H1 (cell line): ENCODE measurements around the gene PMF1. TPM values are rescaled to one million over a fixed set of nuclear protein-coding genes. Genes with fewer than 3 reads are reported as not detected.

Experiments
- CTCF ChIA-PET: fragments of 300-600 bp; sonication (Branson Sonifier 250); formaldehyde crosslinking; loops from one replicate; lab custom pipeline; 2021; ENCODE audit not compliant: partially characterized antibody; lab: Charles Lee
- POLR2A ChIA-PET: fragments of 300-600 bp; sonication (Branson Sonifier 250); formaldehyde crosslinking; loops from one replicate; lab custom pipeline; 2021; ENCODE audit warnings: inconsistent platforms; ENCODE audit not compliant: partially characterized antibody; lab: Charles Lee
- DNase-seq, 2 experiments: peaks; one replicate each; pipeline versions ENCODE4 v3.0.0 to v3.0.0-alpha.2; 2010 to 2022; ENCODE audit warnings: low spot score in 2 of 2, low read depth in 1 of 2, mixed read lengths in 1 of 2
- FAIRE-seq: peaks from 2 replicates; lab custom pipeline; 2011; peaks lifted over from hg19 to GRCh38; lab: Jason Lieb, UNC
- H2AFZ ChIP-seq: 2 replicates; pipeline ENCODE4 v1.8.1; 2012; ENCODE audit warnings: low read length, inconsistent platforms
- H2AK5ac ChIP-seq: 2 replicates; pipeline ENCODE4 v1.6.1; 2013; ENCODE audit warnings: low read depth, low read length
- H2BK120ac ChIP-seq: replicated peaks from 2 replicates; pipeline ENCODE3; 2013; ENCODE audit warnings: low read depth, low read length, inconsistent platforms
- H2BK12ac ChIP-seq: 2 replicates; pipeline ENCODE4 v1.6.1; 2013; ENCODE audit warnings: low read depth, low read length
- H2BK15ac ChIP-seq: 2 replicates; pipeline ENCODE4 v1.6.1; 2013; ENCODE audit warnings: low read length
- H2BK20ac ChIP-seq: 2 replicates; pipeline ENCODE4 v1.6.1; 2013; ENCODE audit warnings: low read length
- H2BK5ac ChIP-seq: 2 replicates; pipeline ENCODE4 v1.6.1; 2013; ENCODE audit warnings: low read depth, low read length
- H3K14ac ChIP-seq: 2 replicates; pipeline ENCODE4 v1.6.1; 2013; ENCODE audit warnings: inconsistent platforms; ENCODE audit not compliant: insufficient read length
- H3K18ac ChIP-seq: 2 replicates; pipeline ENCODE4 v1.6.1; 2013; ENCODE audit warnings: low read length; ENCODE audit errors: extremely low read depth
- H3K23ac ChIP-seq: 2 replicates; pipeline ENCODE4 v1.6.1; 2013; ENCODE audit warnings: inconsistent platforms; ENCODE audit not compliant: insufficient read length
- H3K23me2 ChIP-seq: 2 replicates; pipeline ENCODE4 v1.6.1; 2013; ENCODE audit warnings: low read depth, low read length
- H3K27ac ChIP-seq: 2 replicates; pipeline ENCODE4 v1.6.1; 2011; ENCODE audit warnings: low read depth, low read length, inconsistent platforms
- H3K27me3 ChIP-seq, 4 experiments: replicated peaks in 1 of 4; 1 replicate in 1 of 4; 2 replicates in 3 of 4; pipeline versions ENCODE4 v1.6.1 to v1.8.1; 2011 to 2013; ENCODE audit warnings: low read length in 3 of 4, mild to moderate bottlenecking in 3 of 4, inconsistent platforms in 2 of 4, mixed read lengths in 2 of 4, moderate library complexity in 1 of 4; ENCODE audit not compliant: control insufficient read depth in 3 of 4, insufficient read depth in 3 of 4; ENCODE audit errors: extremely low read depth in 1 of 4
- H3K36me3 ChIP-seq, 4 experiments: 2 replicates each; pipeline versions ENCODE4 v1.6.1 to v1.8.1; 2011 to 2013; ENCODE audit warnings: mild to moderate bottlenecking in 4 of 4, low read length in 3 of 4, moderate library complexity in 2 of 4, control low read depth in 1 of 4, inconsistent platforms in 1 of 4; ENCODE audit not compliant: insufficient read depth in 4 of 4, control insufficient read depth in 2 of 4
- H3K4ac ChIP-seq: replicated peaks from 2 replicates; pipeline ENCODE3; 2013; ENCODE audit warnings: low read length, low read depth, mixed read lengths, inconsistent platforms; ENCODE audit not compliant: insufficient read length
- H3K4me1 ChIP-seq, 4 experiments: replicated peaks in 1 of 4; 1 replicate in 1 of 4; 2 replicates in 3 of 4; pipeline versions ENCODE4 v1.6.1 to v1.8.1; 2011 to 2013; ENCODE audit warnings: low read length in 3 of 4, inconsistent platforms in 2 of 4, mixed read lengths in 1 of 4; ENCODE audit not compliant: insufficient read depth in 4 of 4, control insufficient read depth in 3 of 4
- H3K4me2 ChIP-seq, 2 experiments: 2 replicates each; pipeline versions ENCODE4 v1.6.1 to v1.8.1; 2011 to 2013; ENCODE audit warnings: low read depth in 2 of 2, low read length in 2 of 2, control low read depth in 1 of 2, inconsistent platforms in 1 of 2, mild to moderate bottlenecking in 1 of 2; ENCODE audit not compliant: insufficient read depth in 1 of 2
- H3K4me3 ChIP-seq, 4 experiments: fragments of 200-600, 300-600 bp in 1 of 4; sonication (generic), shearing (Covaris generic), sonication (Bioruptor Twin) in 1 of 4; 2 replicates each; pipeline versions ENCODE4 v1.5.1 to v1.8.1; 2011 to 2016; ENCODE audit warnings: low read length in 4 of 4, low read depth in 3 of 4, control low read depth in 2 of 4, inconsistent platforms in 2 of 4, mild to moderate bottlenecking in 2 of 4, mixed read lengths in 1 of 4, moderate library complexity in 1 of 4; ENCODE audit not compliant: insufficient read depth in 2 of 4; ENCODE audit errors: extremely low read depth in 1 of 4
- H3K56ac ChIP-seq: replicated peaks from 2 replicates; pipeline ENCODE3; 2013; ENCODE audit warnings: low read depth, mild to moderate bottlenecking, mixed read lengths, low read length, inconsistent platforms; ENCODE audit not compliant: insufficient read length
- H3K79me1 ChIP-seq: 2 replicates; pipeline ENCODE4 v1.6.1; 2013; ENCODE audit warnings: low read depth, low read length, control low read depth
- H3K79me2 ChIP-seq, 2 experiments: 2 replicates each; pipeline versions ENCODE4 v1.6.1 to v1.8.1; 2012 to 2013; ENCODE audit warnings: low read length in 2 of 2, mild to moderate bottlenecking in 2 of 2, inconsistent platforms in 1 of 2; ENCODE audit not compliant: insufficient read depth in 2 of 2, control insufficient read depth in 1 of 2
- H3K9ac ChIP-seq, 4 experiments: replicated peaks in 1 of 4; 1 replicate in 1 of 4; 2 replicates in 3 of 4; pipeline versions ENCODE4 v1.6.1 to v1.8.1; 2011 to 2013; ENCODE audit warnings: low read depth in 3 of 4, low read length in 3 of 4, control low read depth in 2 of 4, mild to moderate bottlenecking in 2 of 4, moderate library complexity in 2 of 4, inconsistent platforms in 1 of 4; ENCODE audit errors: extremely low read depth in 1 of 4
- H3K9me3 ChIP-seq, 2 experiments: 2 replicates each; pipeline versions ENCODE4 v1.6.1 to v1.8.1; 2012 to 2013; ENCODE audit warnings: mild to moderate bottlenecking in 2 of 2, moderate library complexity in 2 of 2, control low read depth in 1 of 2, inconsistent platforms in 1 of 2, low read depth in 1 of 2, low read length in 1 of 2, mixed read lengths in 1 of 2; ENCODE audit not compliant: insufficient read depth in 2 of 2
- H4K20me1 ChIP-seq, 2 experiments: replicated peaks in 1 of 2; 2 replicates each; pipeline versions ENCODE3 to v1.8.1; 2011 to 2013; ENCODE audit warnings: inconsistent platforms in 2 of 2, low read length in 2 of 2, mild to moderate bottlenecking in 1 of 2; ENCODE audit not compliant: insufficient read depth in 2 of 2, control insufficient read depth in 1 of 2
- H4K5ac ChIP-seq: 2 replicates; pipeline ENCODE4 v1.6.1; 2013; ENCODE audit warnings: low read length, low read depth, mixed read lengths, inconsistent platforms; ENCODE audit not compliant: insufficient read length
- H4K8ac ChIP-seq: 2 replicates; pipeline ENCODE4 v1.8.0; 2013; ENCODE audit warnings: mild to moderate bottlenecking, moderate library complexity, low read length, inconsistent platforms; ENCODE audit not compliant: insufficient read depth; ENCODE audit errors: extremely low read depth
- H4K91ac ChIP-seq: replicated peaks from 2 replicates; pipeline ENCODE3; 2013; ENCODE audit warnings: low read length, mixed read lengths, inconsistent platforms; ENCODE audit not compliant: insufficient read length
- BCL11A ChIP-seq, 2 experiments: IDR thresholded peaks; one replicate each; pipeline ENCODE4 v1.6.1; 2011; ENCODE audit warnings: low read depth in 2 of 2, low read length in 2 of 2, mild to moderate bottlenecking in 2 of 2
- BRCA1 ChIP-seq: IDR thresholded peaks from 2 replicates; pipeline ENCODE4 v1.6.1; 2012; ENCODE audit warnings: low read depth, low read length, improper control_type of control experiment
- CBX5 ChIP-seq: fragments of 300-800, 300-1000 bp; sonication (generic); IDR thresholded peaks from 2 replicates; pipeline ENCODE4 v1.7.1; 2016; ENCODE audit warnings: antibody characterized with exemption, low read length, low read depth
- CHD2 ChIP-seq: IDR thresholded peaks from 2 replicates; pipeline ENCODE4 v1.6.1; 2012; ENCODE audit warnings: low read length, improper control_type of control experiment
- CREB1 ChIP-seq: IDR thresholded peaks from 2 replicates; pipeline ENCODE4 v1.6.1; 2012; ENCODE audit warnings: inconsistent platforms
- HDAC2 ChIP-seq, 2 experiments: fragments of 300-600 bp in 1 of 2; sonication (generic) in 1 of 2; IDR thresholded peaks; 2 replicates each; pipeline ENCODE4 v1.6.1; 2011 to 2012; ENCODE audit warnings: low read depth in 2 of 2, low read length in 2 of 2, mild to moderate bottlenecking in 2 of 2, moderate library complexity in 2 of 2, borderline replicate concordance in 1 of 2, inconsistent platforms in 1 of 2
- KDM4A ChIP-seq: IDR thresholded peaks from one replicate; pipeline ENCODE4 v1.7.1; 2012; ENCODE audit warnings: low read depth, mild to moderate bottlenecking, moderate library complexity, low read length, inconsistent platforms; ENCODE audit not compliant: severe bottlenecking
- POLR2A ChIP-seq, 2 experiments: IDR thresholded peaks; 1 replicate in 1 of 2; 2 replicates in 1 of 2; pipeline ENCODE4 v1.6.1; 2011; ENCODE audit warnings: low read depth in 2 of 2, low read length in 2 of 2, mild to moderate bottlenecking in 2 of 2; ENCODE audit errors: control extremely low read depth in 1 of 2
- POLR2AphosphoS5 ChIP-seq: IDR thresholded peaks from 2 replicates; pipeline ENCODE4 v1.6.1; 2011; ENCODE audit warnings: low read depth, low read length
- SRF ChIP-seq: IDR thresholded peaks from 2 replicates; pipeline ENCODE4 v1.6.1; 2011; ENCODE audit warnings: mild to moderate bottlenecking, low read depth, low read length, moderate library complexity
- TCF12 ChIP-seq: IDR thresholded peaks from 2 replicates; pipeline ENCODE4 v1.6.1; 2011; ENCODE audit warnings: low read depth, mild to moderate bottlenecking, low read length
- ZNF274 ChIP-seq: IDR thresholded peaks from 2 replicates; pipeline ENCODE4 v1.7.0; 2012; ENCODE audit warnings: low read length, borderline replicate concordance; ENCODE audit errors: extremely low read depth
- WGBS, 2 experiments: shearing (Covaris generic) in 1 of 2; methylation state at CpG; one replicate each; pipeline versions ENCODE4 v1.1.6 to v1.1.7; 2013 to 2015; ENCODE audit warnings: low lambda C conversion rate in 2 of 2, mixed read lengths in 2 of 2, inconsistent platforms in 1 of 2, low coverage in 1 of 2, missing lambda C conversion rate in 1 of 2; ENCODE audit not compliant: insufficient replicate concordance in 2 of 2, insufficient coverage in 1 of 2, insufficient read length in 1 of 2; ENCODE audit errors: extremely low coverage in 1 of 2, missing lambda C conversion rate in 1 of 2; 5-methylcytosine and 5-hydroxymethylcytosine counted together
- polyA plus RNA-seq, 7 experiments: library from polyadenylated mRNA; depleted of rRNA in 3 of 7; stranded (reverse) in 5 of 7; unstranded in 2 of 7; fragments of >200 nt in 5 of 7; fragments of 200-250 nt in 2 of 7; gene quantifications; 1 replicate in 5 of 7; 2 replicates in 1 of 7; 4 replicates in 1 of 7; pipeline versions ENCODE4 v1.2.1 to v1.2.3, GENCODE V29; 2011 to 2013; ENCODE audit warnings: missing spikeins in 2 of 7, mixed read lengths in 2 of 7
- total RNA-seq: library from RNA; stranded (reverse); fragmentation: NEBNext Ultra II Directional; extraction: Animal tissue kit (Norgen Biotek cat#: 25700); gene quantifications from 2 replicates; pipeline ENCODE4 v1.2.1, GENCODE V29; 2021

PMF1 gene
- total and polyA plus RNA-seq, 2 of the 8 experiments (the other 6 are each of a cell fraction or from before 2014, with no cell fraction given) = 113 to 296 TPM

- no peak overlapping the region for H2BK12ac ChIP-seq
- H3K23me2 ChIP-seq = no peaks in the 10 kb centered on the region
- POLR2A ChIA-PET = interaction anchor here (0.8 to 12.7 kb wide), 6 partner anchors 9 to 42 kb away, joined by 3 to 82 read pairs (median 3); partner anchors contain the start of genes PAQR6 and PMF1
- CTCF ChIA-PET = interaction anchor here (1.4 to 47.2 kb wide), 6 partner anchors 10 to 208 kb away, joined by 4 to 1265 read pairs (median 6); partner anchors contain the start of genes PAQR6 and SEMA4A
- H3K4me3 ChIP-seq = no peak overlapping the region
- H3K4me2 ChIP-seq = no peak overlapping the region
- no peaks in the 10 kb centered on the region for H3K9me3 ChIP-seq
- H3K79me1 ChIP-seq = peaks cover 2% of the 10 kb centered on the region; the same call in 1 of the 2 replicates
- DNase-seq = no peak
- H3K14ac ChIP-seq = no peak overlapping the region
- H4K8ac ChIP-seq = no peak overlapping the region
- H2BK15ac ChIP-seq = no peak overlapping the region
- H3K27me3 ChIP-seq = no peaks in the 10 kb centered on the region
- H2BK120ac ChIP-seq = no peak overlapping the region
- no peak overlapping the region for H3K9ac ChIP-seq
- H4K91ac ChIP-seq = no peak overlapping the region
- H3K18ac ChIP-seq = no peak overlapping the region
- 90% methylated on average over 5 of the region's 5 CpGs; no CpG with 5 or more reads in 1 of the 2 experiments for WGBS, 2 experiments
- no peak overlapping the region for H3K23ac ChIP-seq
- no peak overlapping the region for H4K5ac ChIP-seq
- H2BK5ac ChIP-seq = no peak overlapping the region
- peaks cover 2 to 8% of the 10 kb centered on the region in 2 experiments for H4K20me1 ChIP-seq
- H3K4me1 ChIP-seq = no peaks in the 10 kb centered on the region; a peak in 1 of 7 replicates
- H3K79me2 ChIP-seq = no peaks in the 10 kb centered on the region
- peaks cover 22 to 45% (median 29%) of the 10 kb centered on the region in 4 experiments; a peak in 7 of 8 replicates for H3K36me3 ChIP-seq
- TF ChIP-seq BCL11A (IDR thresholded peaks at IDR 0.05; ENCODE audit: low read depth in 2 of 2, low read length in 2 of 2) = no peak
- no peak for TF ChIP-seq ZNF274
- no peak for TF ChIP-seq CBX5
- TF ChIP-seq KDM4A = no peak
- no peak for TF ChIP-seq POLR2A (IDR thresholded peaks at IDR 0.05; ENCODE audit: control extremely low read depth in 1 of 2, low read depth in 2 of 2, low read length in 2 of 2)
- TF ChIP-seq SRF = no peak
- TF ChIP-seq CREB1 = no peak
- TF ChIP-seq TCF12 = no peak
- no peak for TF ChIP-seq HDAC2 (IDR thresholded peaks at IDR 0.05; ENCODE audit: borderline replicate concordance in 1 of 2, low read depth in 2 of 2, low read length in 2 of 2)
- TF ChIP-seq CHD2 = no peak
- no peak for TF ChIP-seq POLR2AphosphoS5
- TF ChIP-seq BRCA1 = no peak
- TF ChIP-seq, all 59 proteins: peak for 0
- no peak overlapping the region for H3K27ac ChIP-seq
- H2BK20ac ChIP-seq = no peak overlapping the region
- no peak for FAIRE-seq
- no peak overlapping the region for H3K4ac ChIP-seq
- H2AK5ac ChIP-seq = no peak overlapping the region
- no peak overlapping the region for H3K56ac ChIP-seq
- H2AFZ ChIP-seq = no peak overlapping the region
Observed at GRCh38 chr1:156238248-156238647, 25.4 kb downstream of the PMF1 start.
